ENCODE data around the gene NRBF2.

DNA sequence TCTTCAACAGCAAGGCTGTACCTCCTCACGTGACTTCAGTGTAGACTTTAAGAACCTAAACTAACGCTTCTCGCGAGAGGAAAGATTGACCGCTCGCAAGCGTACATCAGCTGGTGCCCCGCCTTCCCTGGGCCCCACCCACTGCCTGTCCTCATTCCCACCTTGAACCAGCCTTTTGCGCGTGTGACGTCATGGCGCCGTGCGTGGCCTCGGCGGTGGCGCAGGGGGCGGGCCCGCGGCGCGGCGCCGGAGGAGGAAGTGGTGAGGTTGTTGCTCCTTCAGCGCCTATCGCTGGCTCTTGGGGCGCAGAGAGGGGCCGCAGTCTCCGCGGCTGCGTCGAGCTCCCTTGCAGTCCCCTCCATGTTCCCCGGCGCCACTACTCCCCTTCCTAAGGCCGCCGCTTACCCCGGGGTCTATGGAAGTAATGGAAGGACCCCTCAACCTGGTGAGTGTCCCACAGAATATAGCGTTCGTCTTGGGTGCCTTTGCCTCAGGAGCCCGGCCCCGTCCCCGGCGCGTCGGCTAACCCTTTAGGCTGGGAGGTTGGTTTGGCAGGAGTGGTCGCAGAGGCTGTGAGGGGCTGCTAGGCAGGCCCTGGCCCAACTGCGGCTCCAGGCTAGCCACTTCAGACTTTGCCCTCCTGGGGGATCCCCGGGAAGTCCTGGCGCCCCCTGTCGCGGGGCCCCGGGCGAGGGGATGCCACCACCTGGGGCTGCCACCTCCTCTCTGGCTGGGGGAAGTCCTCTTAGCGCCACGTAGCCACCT, at the start of gene NRBF2:
- TF ChIP-seq, protein P1, sequence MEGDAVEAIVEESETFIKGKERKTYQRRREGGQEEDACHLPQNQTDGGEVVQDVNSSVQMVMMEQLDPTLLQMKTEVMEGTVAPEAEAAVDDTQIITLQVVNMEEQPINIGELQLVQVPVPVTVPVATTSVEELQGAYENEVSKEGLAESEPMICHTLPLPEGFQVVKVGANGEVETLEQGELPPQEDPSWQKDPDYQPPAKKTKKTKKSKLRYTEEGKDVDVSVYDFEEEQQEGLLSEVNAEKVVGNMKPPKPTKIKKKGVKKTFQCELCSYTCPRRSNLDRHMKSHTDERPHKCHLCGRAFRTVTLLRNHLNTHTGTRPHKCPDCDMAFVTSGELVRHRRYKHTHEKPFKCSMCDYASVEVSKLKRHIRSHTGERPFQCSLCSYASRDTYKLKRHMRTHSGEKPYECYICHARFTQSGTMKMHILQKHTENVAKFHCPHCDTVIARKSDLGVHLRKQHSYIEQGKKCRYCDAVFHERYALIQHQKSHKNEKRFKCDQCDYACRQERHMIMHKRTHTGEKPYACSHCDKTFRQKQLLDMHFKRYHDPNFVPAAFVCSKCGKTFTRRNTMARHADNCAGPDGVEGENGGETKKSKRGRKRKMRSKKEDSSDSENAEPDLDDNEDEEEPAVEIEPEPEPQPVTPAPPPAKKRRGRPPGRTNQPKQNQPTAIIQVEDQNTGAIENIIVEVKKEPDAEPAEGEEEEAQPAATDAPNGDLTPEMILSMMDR (conservative IDR thresholded peaks at IDR 0.05; ENCODE audit: low read depth, low read length), result peak; percentile 32
- TF ChIP-seq MAZ (IDR thresholded peaks at IDR 0.05; ENCODE audit: borderline replicate concordance, low read depth, low read length) (peak; percentile 84), CHD1 (IDR thresholded peaks at IDR 0.05; ENCODE audit: low read depth, low read length) (no peak; the same call in 1 of the 2 replicates), USF2 (IDR thresholded peaks at IDR 0.05; ENCODE audit: low read depth, low read length) (peak; percentile 96), MXI1 (IDR thresholded peaks at IDR 0.05; ENCODE audit: borderline replicate concordance, low read depth, low read length) (peak; percentile 85)

All from IMR-90 (cell line).